Erythroblast (primary cell): ENCODE data around the gene AHRR.

Experiments
- GATA1 ChIP-seq: IDR thresholded peaks from 2 replicates; pipeline ENCODE4 v1.6.1; 2011; ENCODE audit warnings: low read depth, mild to moderate bottlenecking, control low read depth, low read length, moderate library complexity
- POLR2A ChIP-seq: IDR thresholded peaks from 2 replicates; pipeline ENCODE4 v1.6.1; 2011; ENCODE audit warnings: mild to moderate bottlenecking, low read length

DNA sequence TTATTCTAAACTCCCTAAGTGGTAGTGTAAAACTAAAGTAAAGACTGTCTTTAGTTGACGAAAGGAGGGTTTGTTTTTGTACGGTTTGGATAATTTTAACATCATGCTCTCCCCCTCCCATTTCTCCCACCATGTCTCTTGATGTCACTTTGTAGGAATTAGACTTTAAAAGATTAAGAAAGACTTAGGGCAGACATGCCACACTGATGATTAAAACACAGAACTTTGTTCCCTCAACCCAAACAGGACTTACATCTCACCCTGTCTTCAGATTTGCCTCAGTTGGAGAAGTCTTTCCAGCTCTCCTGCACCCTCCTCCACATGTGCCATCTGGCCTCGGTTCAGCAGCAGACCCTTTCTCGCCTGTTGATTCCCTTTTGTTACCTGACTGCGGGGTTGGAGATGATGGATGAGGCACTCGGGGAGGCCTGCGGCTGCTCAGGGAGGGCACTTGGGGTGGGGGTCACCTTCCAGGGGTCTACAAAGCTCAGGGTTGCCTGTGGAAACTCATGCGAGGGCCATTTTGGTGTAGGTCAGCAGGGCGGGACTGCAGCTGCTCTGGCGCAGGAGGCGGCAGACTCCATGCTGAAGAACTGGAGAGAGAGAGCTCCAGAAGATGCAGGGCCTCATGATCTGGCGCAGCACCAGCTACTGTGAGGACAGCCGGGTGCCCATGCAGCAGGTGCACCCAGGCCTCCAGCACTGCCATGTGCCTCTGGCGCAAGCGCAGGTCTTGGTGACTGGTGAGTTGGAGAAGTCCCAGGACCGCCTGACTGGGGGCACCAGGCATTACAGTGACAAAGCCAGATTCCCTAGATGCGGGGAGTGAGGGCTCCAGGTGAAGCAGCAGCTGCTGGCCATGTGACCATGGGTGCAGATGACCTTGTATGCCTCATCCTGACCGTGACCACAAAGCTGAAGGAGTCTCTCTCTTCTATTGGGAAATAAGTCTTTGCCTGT is 96.9 kb downstream of the AHRR start:
- TF ChIP-seq POLR2A (no peak), GATA1 (no peak)
